Measurements from ENCODE around the gene RPS15A.
"Not testable (repeated sequence)": the region's sequence is repeated elsewhere in the genome, so short reads cannot be mapped to it uniquely, and the experiment has no call there.

The RPS15A gene

GRCh38 chr16:18756639-18757038 is 33.5 kb downstream of the RPS15A start:
- not testable (repeated sequence) for DNase-seq (ENCODE audit: low read depth)

- DNase-seq (ENCODE audit: low read depth) = not testable (repeated sequence)
Observed at GRCh38 chr16:18742870-18743269, 47.3 kb downstream of the RPS15A start.

DNA sequence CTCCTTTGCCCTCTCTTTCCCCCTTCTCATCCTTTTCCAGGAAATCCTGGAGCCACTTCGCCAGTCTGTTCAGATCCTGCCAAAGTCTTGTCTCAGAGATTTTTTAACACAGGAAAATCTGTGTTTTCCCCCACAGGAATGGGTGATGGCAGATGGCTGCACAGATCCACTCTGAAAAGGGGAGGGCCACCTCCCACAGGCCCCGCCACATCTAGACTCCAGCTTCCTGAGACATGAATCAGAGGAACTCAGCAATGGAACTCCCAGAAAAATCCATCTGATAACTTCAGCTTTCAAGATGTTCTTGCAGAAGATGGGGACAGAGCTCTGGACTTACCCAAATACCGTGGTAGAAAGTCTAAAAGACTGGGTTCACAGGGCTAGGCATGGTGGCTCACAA is 50.1 kb downstream of the RPS15A start:
- not testable (repeated sequence) for DNase-seq (ENCODE audit: low read depth)

GRCh38 chr16:18738768-18739167 is 51.4 kb downstream of the RPS15A start:
- not testable (repeated sequence) for DNase-seq (ENCODE audit: low read depth)

DNA sequence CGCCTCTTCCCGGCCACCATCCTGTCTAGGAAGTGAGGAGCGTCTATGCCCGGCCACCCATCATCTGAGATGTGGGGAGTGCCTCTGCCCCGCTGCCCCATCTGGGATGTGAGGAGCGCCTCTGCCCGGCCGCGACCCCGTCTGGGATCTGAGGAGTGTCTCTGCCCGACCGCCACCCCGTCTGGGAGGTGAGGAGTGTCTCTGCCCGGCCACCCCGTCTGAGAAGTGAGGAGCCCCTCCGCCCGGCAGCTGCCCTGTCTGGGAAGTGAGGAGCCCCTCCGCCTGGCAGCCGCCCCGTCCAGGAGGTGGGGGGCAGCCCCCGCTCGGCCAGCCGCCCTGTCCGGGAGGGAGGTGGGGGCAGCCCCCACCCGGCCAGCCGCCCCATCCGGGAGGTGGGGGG is 55.9 kb downstream of the RPS15A start:
- not testable (repeated sequence) for DNase-seq (ENCODE audit: low read depth)
